ENCODE measurements around the gene TRPM2.

DNA sequence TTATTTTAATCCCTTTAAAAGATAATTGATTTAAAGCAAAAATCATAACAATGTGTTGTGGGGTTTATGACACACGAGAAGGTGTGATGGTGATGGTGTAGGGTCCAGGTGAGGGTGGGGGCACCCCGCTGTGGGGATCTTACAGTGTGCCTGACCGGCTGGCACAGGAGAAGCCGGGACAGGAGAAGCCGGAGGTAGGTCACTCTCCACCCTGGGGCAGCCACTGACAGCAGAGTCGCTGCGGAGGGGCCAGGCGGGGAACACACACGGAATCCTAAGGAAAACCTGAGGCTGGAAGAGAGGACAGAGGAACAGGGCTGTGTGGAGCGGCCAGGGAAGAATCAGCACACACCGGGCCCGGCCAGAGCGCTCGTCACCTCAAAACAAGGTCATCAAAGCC, 97.6 kb downstream of the TRPM2 start:
- TF ChIP-seq, protein P1, sequence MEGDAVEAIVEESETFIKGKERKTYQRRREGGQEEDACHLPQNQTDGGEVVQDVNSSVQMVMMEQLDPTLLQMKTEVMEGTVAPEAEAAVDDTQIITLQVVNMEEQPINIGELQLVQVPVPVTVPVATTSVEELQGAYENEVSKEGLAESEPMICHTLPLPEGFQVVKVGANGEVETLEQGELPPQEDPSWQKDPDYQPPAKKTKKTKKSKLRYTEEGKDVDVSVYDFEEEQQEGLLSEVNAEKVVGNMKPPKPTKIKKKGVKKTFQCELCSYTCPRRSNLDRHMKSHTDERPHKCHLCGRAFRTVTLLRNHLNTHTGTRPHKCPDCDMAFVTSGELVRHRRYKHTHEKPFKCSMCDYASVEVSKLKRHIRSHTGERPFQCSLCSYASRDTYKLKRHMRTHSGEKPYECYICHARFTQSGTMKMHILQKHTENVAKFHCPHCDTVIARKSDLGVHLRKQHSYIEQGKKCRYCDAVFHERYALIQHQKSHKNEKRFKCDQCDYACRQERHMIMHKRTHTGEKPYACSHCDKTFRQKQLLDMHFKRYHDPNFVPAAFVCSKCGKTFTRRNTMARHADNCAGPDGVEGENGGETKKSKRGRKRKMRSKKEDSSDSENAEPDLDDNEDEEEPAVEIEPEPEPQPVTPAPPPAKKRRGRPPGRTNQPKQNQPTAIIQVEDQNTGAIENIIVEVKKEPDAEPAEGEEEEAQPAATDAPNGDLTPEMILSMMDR (IDR thresholded peaks at IDR 0.05), result no peak
- no peak for TF ChIP-seq POLR2A (IDR thresholded peaks at IDR 0.05)
